ENCODE data around the gene RBM23.
A peak's percentile ranks its signal among the peaks of the same experiment; 100 is the strongest.

RBM23 gene

DNA sequence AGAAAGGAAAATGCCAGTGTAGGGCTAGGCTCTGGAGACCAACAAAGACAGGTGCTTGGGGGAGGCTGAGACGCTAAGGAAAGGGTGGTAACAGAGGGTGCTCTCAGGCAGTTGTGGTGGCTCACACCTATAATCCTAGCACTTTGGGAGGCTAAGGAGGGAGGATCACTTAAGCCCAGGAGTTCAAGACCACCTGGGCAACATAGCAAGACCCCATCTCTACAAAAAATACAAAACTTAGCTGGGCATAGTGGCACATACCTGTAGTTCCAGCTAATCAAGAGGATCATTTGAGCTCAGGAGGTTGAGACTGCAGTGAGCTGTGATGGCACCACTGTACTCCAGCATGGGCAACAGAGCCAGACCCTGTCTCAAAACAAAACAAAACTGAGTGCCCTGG, 23.5 kb downstream of the RBM23 start:
- no peak overlapping the region for H3K9ac ChIP-seq (ENCODE audit: insufficient read length, low read depth)
- peaks cover 36% of the 10 kb centered on the region for H3K27me3 ChIP-seq (ENCODE audit: insufficient read depth, insufficient read length)
- no peak for TF ChIP-seq YY1 (IDR thresholded peaks at IDR 0.05; ENCODE audit: insufficient read depth, insufficient read length)
- TF ChIP-seq ZNF274 (IDR thresholded peaks at IDR 0.05; ENCODE audit: low read depth, low read length) = no peak
- TF ChIP-seq SUZ12 (IDR thresholded peaks at IDR 0.05; ENCODE audit: extremely low read depth, insufficient read depth, insufficient read length) = no peak
- H3K4me1 ChIP-seq (ENCODE audit: insufficient read depth, insufficient read length) = peaks cover 12% of the 10 kb centered on the region
- peaks cover 4% of the 10 kb centered on the region for H3K36me3 ChIP-seq (ENCODE audit: insufficient read depth, insufficient read length, low read length)
- H3K9me3 ChIP-seq (ENCODE audit: insufficient read depth, low read length) = no peaks in the 10 kb centered on the region
- no peak for DNase-seq (ENCODE audit: low read depth, low spot score)
- H3K4me3 ChIP-seq (ENCODE audit: insufficient read length, low read depth) = no peak overlapping the region

DNA sequence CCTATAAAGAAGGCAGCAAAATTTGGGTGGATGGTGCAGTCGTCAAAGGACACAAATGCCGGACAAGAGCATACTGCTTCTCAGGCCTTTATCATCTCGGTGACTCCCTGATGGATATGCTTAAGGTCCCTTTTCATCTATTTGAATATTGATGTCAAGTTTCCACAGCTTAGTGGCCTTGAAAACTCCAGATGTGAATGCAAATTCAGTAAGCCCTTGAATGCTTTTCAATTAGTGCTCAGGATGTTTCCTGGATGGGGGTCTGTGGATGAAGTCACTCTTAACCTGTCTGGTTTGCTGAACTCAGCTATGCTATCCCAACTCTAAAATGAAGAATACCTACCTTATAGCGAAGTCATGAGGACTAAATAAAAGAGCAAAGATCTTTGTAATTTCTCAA, 25.2 kb downstream of the RBM23 start:
- no peaks in the 10 kb centered on the region for H3K36me3 ChIP-seq (ENCODE audit: insufficient read depth, insufficient read length, low read length)

DNA sequence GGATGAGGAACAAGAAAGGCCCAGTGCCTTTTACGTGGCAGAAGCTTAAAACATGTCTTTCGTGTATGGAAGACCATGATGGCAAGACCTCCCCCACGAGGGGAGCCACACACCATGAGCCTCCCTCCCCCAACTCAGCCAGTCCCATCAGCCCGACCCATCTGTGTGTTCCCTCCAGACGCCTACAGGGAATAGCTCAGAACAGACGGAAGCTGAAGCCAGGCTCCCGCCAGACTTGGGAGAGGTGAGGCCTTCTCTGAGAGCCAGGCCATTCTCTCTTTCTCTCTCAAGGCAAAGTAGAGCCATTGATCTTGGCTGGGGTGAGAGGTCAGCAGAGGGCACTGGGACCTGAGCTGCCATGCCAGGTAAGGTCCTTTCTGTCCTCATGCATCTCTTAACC, 26.5 kb downstream of the RBM23 start:
- TF ChIP-seq YY1 (IDR thresholded peaks at IDR 0.05; ENCODE audit: insufficient read depth, insufficient read length) (no peak), SUZ12 (IDR thresholded peaks at IDR 0.05; ENCODE audit: extremely low read depth, insufficient read depth, insufficient read length) (no peak), ZNF274 (IDR thresholded peaks at IDR 0.05; ENCODE audit: low read depth, low read length) (no peak)
- peaks cover 10% of the 10 kb centered on the region for H3K4me1 ChIP-seq (ENCODE audit: insufficient read depth, insufficient read length)
- peaks cover 23% of the 10 kb centered on the region for H3K27me3 ChIP-seq (ENCODE audit: insufficient read depth, insufficient read length)
- DNase-seq (ENCODE audit: low read depth, low spot score) = no peak
- no peak overlapping the region for H3K9ac ChIP-seq (ENCODE audit: insufficient read length, low read depth)
- no peak overlapping the region for H3K4me3 ChIP-seq (ENCODE audit: insufficient read length, low read depth)
- no peaks in the 10 kb centered on the region for H3K9me3 ChIP-seq (ENCODE audit: insufficient read depth, low read length)
- H3K36me3 ChIP-seq (ENCODE audit: insufficient read depth, insufficient read length, low read length) = no peaks in the 10 kb centered on the region

More for the DNA sequence above, 25.2 kb downstream of the RBM23 start:
- no peak overlapping the region for H3K4me3 ChIP-seq (ENCODE audit: insufficient read length, low read depth)
- H3K9ac ChIP-seq (ENCODE audit: insufficient read length, low read depth) = no peak overlapping the region
- no peaks in the 10 kb centered on the region for H3K9me3 ChIP-seq (ENCODE audit: insufficient read depth, low read length)
- H3K27me3 ChIP-seq (ENCODE audit: insufficient read depth, insufficient read length) = peaks cover 34% of the 10 kb centered on the region
- no peak for TF ChIP-seq YY1 (IDR thresholded peaks at IDR 0.05; ENCODE audit: insufficient read depth, insufficient read length)
- TF ChIP-seq ZNF274 (IDR thresholded peaks at IDR 0.05; ENCODE audit: low read depth, low read length) = no peak
- TF ChIP-seq SUZ12 (IDR thresholded peaks at IDR 0.05; ENCODE audit: extremely low read depth, insufficient read depth, insufficient read length) = no peak
- DNase-seq (ENCODE audit: low read depth, low spot score) = no peak
- peaks cover 5% of the 10 kb centered on the region for H3K4me1 ChIP-seq (ENCODE audit: insufficient read depth, insufficient read length)

DNA sequence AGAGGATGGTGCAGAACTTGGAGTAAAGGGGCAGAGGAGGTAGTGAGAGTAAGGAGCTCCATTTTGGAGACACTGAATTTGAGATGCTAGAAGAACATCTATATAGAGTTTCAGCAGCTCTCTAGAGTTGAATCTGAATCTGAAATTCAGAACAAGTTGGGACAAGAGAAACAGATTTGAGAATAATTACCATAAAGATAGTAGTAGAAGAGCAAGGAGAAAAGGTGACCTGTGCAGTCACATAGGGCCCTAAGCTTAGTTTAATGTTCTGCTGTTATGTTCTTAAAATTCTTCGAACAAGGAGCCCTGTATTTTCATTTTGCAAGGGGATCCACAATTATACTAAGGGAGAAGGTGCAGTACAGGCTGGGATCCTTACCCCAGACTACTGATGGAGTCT, 28.5 kb downstream of the RBM23 start:
- H3K36me3 ChIP-seq (ENCODE audit: insufficient read depth, insufficient read length, low read length) = no peaks in the 10 kb centered on the region
- TF ChIP-seq YY1 (IDR thresholded peaks at IDR 0.05; ENCODE audit: insufficient read depth, insufficient read length) (no peak), SUZ12 (IDR thresholded peaks at IDR 0.05; ENCODE audit: extremely low read depth, insufficient read depth, insufficient read length) (no peak), ZNF274 (IDR thresholded peaks at IDR 0.05; ENCODE audit: low read depth, low read length) (no peak)
- H3K27me3 ChIP-seq (ENCODE audit: insufficient read depth, insufficient read length) = peaks cover 11% of the 10 kb centered on the region
- H3K9me3 ChIP-seq (ENCODE audit: insufficient read depth, low read length) = no peaks in the 10 kb centered on the region
- no peak overlapping the region for H3K9ac ChIP-seq (ENCODE audit: insufficient read length, low read depth)
- no peak for DNase-seq (ENCODE audit: low read depth, low spot score)
- H3K4me1 ChIP-seq (ENCODE audit: insufficient read depth, insufficient read length) = peaks cover 17% of the 10 kb centered on the region
- H3K4me3 ChIP-seq (ENCODE audit: insufficient read length, low read depth) = no peak overlapping the region

DNA sequence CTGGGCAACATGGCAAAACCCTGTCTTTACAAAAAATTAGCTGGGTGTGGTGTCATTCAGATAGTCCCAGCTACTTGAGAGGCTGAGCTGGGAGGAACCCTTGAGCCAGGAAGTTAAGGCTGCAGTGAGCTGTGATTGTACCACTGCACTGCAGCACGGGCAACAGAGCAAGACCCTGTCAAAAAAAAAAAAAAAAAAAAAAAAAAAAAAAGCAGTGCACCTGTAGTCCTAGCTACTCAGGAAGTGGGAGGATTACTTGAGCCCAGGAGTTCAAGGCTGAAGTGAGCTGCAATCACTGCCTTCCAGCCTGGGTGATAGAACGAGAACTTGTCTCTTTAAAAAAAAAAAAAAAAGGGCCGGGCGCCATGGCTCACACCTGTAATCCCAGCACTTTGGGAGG, 30.3 kb downstream of the RBM23 start:
- Histone ChIP-seq H3K9ac (ENCODE audit: insufficient read length, low read depth) (no peak overlapping the region), H3K27me3 (ENCODE audit: insufficient read depth, insufficient read length) (peaks cover 22% of the 10 kb centered on the region), H3K4me1 (ENCODE audit: insufficient read depth, insufficient read length) (peaks cover 27% of the 10 kb centered on the region), H3K36me3 (ENCODE audit: insufficient read depth, insufficient read length, low read length) (no peaks in the 10 kb centered on the region), H3K4me3 (ENCODE audit: insufficient read length, low read depth) (no peak overlapping the region), H3K9me3 (ENCODE audit: insufficient read depth, low read length) (no peaks in the 10 kb centered on the region)
- TF ChIP-seq SUZ12 (IDR thresholded peaks at IDR 0.05; ENCODE audit: extremely low read depth, insufficient read depth, insufficient read length) (no peak), YY1 (IDR thresholded peaks at IDR 0.05; ENCODE audit: insufficient read depth, insufficient read length) (no peak), ZNF274 (IDR thresholded peaks at IDR 0.05; ENCODE audit: low read depth, low read length) (no peak)
- no peak for DNase-seq (ENCODE audit: low read depth, low spot score)

DNA sequence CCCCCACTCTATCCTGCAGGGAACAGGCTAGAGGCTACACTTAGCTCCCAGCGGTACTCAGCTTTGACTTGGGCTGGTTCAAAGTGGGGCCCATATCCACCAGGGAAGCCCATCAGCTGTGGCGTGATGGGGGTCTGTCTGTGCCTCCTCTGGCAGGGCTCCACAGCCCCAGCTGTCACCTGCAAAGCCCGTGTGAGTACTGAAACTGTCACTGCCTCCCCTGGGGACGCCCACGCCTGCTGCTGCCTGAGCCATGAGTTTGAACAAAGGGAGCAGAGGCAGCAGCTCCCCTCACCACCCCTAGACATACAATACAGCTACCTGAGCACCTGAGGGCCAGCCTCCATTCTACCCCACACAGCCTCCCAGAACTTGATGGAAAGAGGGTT, 31.0 kb downstream of the RBM23 start:
- no peaks in the 10 kb centered on the region for H3K36me3 ChIP-seq (ENCODE audit: insufficient read depth, insufficient read length, low read length)
- H3K27me3 ChIP-seq (ENCODE audit: insufficient read depth, insufficient read length) = peaks cover 22% of the 10 kb centered on the region
- peak overlapping the region; percentile 54 for H3K9ac ChIP-seq (ENCODE audit: insufficient read length, low read depth)
- peaks cover 31% of the 10 kb centered on the region for H3K4me1 ChIP-seq (ENCODE audit: insufficient read depth, insufficient read length)
- no peaks in the 10 kb centered on the region for H3K9me3 ChIP-seq (ENCODE audit: insufficient read depth, low read length)
- H3K4me3 ChIP-seq (ENCODE audit: insufficient read length, low read depth) = peak overlapping the region; percentile 41
- no peak for TF ChIP-seq SUZ12 (IDR thresholded peaks at IDR 0.05; ENCODE audit: extremely low read depth, insufficient read depth, insufficient read length)
- TF ChIP-seq YY1 (IDR thresholded peaks at IDR 0.05; ENCODE audit: insufficient read depth, insufficient read length) = no peak
- TF ChIP-seq ZNF274 (IDR thresholded peaks at IDR 0.05; ENCODE audit: low read depth, low read length) = no peak
- DNase-seq (ENCODE audit: low read depth, low spot score) = no peak

- no peak for TF ChIP-seq ZNF274 (IDR thresholded peaks at IDR 0.05; ENCODE audit: low read depth, low read length)
- TF ChIP-seq YY1 (IDR thresholded peaks at IDR 0.05; ENCODE audit: insufficient read depth, insufficient read length) = no peak
- TF ChIP-seq SUZ12 (IDR thresholded peaks at IDR 0.05; ENCODE audit: extremely low read depth, insufficient read depth, insufficient read length) = no peak
- peak; percentile 63 for DNase-seq (ENCODE audit: low read depth, low spot score)
- H3K4me3 ChIP-seq (ENCODE audit: insufficient read length, low read depth) = peak overlapping the region; percentile 41
- peak overlapping the region; percentile 54 for H3K9ac ChIP-seq (ENCODE audit: insufficient read length, low read depth)
- peaks cover 32% of the 10 kb centered on the region for H3K4me1 ChIP-seq (ENCODE audit: insufficient read depth, insufficient read length)
- no peaks in the 10 kb centered on the region for H3K9me3 ChIP-seq (ENCODE audit: insufficient read depth, low read length)
- no peaks in the 10 kb centered on the region for H3K36me3 ChIP-seq (ENCODE audit: insufficient read depth, insufficient read length, low read length)
- H3K27me3 ChIP-seq (ENCODE audit: insufficient read depth, insufficient read length) = peaks cover 22% of the 10 kb centered on the region
These were observed 31.5 kb downstream of the RBM23 start for GRCh38 chr14:22887260-22887989.

All from NT2/D1 (cell line).